GM23248 (cell line): Measurements from ENCODE around the gene PLAC8L1.

Source experiments
- EZH2 ChIP-seq: fragments of 200-600 bp; sonication (generic); IDR thresholded peaks from 2 replicates; pipeline ENCODE4 v1.6.1; 2018; ENCODE audit warnings: antibody characterized with exemption, mild to moderate bottlenecking; ENCODE audit not compliant: insufficient read depth, poor library complexity, severe bottlenecking
- EZH2phosphoT487 ChIP-seq: fragments of 200-600 bp; sonication (generic); IDR thresholded peaks from 2 replicates; pipeline ENCODE4 v1.6.1; 2018; ENCODE audit warnings: antibody characterized with exemption, moderate library complexity, mild to moderate bottlenecking, low read depth; ENCODE audit not compliant: insufficient read depth

DNA sequence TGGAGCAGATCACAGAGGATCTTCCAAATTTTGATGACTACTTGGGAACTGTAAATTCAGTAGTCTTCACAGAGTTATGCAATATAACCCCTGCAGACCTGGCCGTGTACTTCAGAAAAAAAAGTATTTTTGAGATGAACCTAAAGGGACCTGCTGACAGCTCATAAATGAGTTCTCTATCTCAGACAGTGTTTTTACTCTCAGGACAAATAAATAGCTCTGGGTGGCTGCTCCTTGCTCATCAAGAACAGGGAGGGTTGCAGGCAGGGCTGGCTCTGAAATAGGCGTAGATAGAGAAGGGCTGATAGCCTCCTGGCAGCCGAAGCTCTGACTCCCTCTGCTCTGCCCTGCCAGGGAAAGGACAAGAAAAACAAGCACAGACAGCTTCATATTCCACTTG, 64.8 kb downstream of the PLAC8L1 start:
- TF ChIP-seq EZH2phosphoT487 = no peak
- TF ChIP-seq EZH2 = no peak
